Thoracic aorta (tissue), 2 donors: Measurements from ENCODE around the gene TEAD3. TPM values are rescaled to one million over a fixed set of nuclear protein-coding genes. Genes with fewer than 3 reads are reported as not detected.

Experiments
- ATAC-seq: fragments of 150-250 bp; one replicate; pipeline ENCODE4 v1.8.0; 2017; ENCODE audit warnings: low read depth; ENCODE audit not compliant: insufficient number of reproducible peaks, low FRiP score
- DNase-seq: peaks from one replicate; pipeline ENCODE4 v3.0.0-alpha.2; 2020; ENCODE audit warnings: low spot score
- H3K27ac ChIP-seq, 2 donors: fragments of 200-600 bp; sonication (generic); 1 replicate in 1 of 2; 2 replicates in 1 of 2; pipeline ENCODE4 v1.5.1; 2016; ENCODE audit warnings: mild to moderate bottlenecking in 2 of 2, moderate library complexity in 2 of 2
- H3K27me3 ChIP-seq: fragments of 200-600 bp; sonication (generic); replicated peaks from 2 replicates; pipeline ENCODE4 v1.6.0; 2016; ENCODE audit warnings: mild to moderate bottlenecking; ENCODE audit not compliant: insufficient read depth
- H3K36me3 ChIP-seq: fragments of 200-600 bp; sonication (generic); one replicate; pipeline ENCODE4 v1.5.1; 2016
- H3K4me1 ChIP-seq, 2 donors: fragments of 200-600 bp; sonication (generic); 1 replicate in 1 of 2; 2 replicates in 1 of 2; pipeline versions ENCODE4 v1.5.1 to v1.6.0; 2016; ENCODE audit warnings: low read depth in 2 of 2, mild to moderate bottlenecking in 1 of 2; ENCODE audit not compliant: control insufficient read depth in 1 of 2
- H3K4me3 ChIP-seq: fragments of 200-600 bp; sonication (generic); 2 replicates; pipeline ENCODE4 v1.5.1; 2016; ENCODE audit warnings: mild to moderate bottlenecking
- H3K9me3 ChIP-seq: fragments of 200-600 bp; sonication (generic); 2 replicates; pipeline ENCODE4 v1.5.1; 2016
- total RNA-seq, 2 donors: library from RNA; depleted of rRNA; stranded (reverse); fragments of >200 nt; gene quantifications; one replicate each; pipeline versions ENCODE4 v1.1.0 to v1.2.3, GENCODE V29; 2016
- TF ChIP-seq, protein P1 (sequence below): fragments of 200-600 bp; sonication (generic); IDR thresholded peaks from one replicate; pipeline ENCODE4 v1.5.1; 2019; ENCODE audit warnings: antibody characterized with exemption

TEAD3 gene
- total RNA-seq, 2 donors from 2014 or later: 50.8 to 68.3 TPM

DNA sequence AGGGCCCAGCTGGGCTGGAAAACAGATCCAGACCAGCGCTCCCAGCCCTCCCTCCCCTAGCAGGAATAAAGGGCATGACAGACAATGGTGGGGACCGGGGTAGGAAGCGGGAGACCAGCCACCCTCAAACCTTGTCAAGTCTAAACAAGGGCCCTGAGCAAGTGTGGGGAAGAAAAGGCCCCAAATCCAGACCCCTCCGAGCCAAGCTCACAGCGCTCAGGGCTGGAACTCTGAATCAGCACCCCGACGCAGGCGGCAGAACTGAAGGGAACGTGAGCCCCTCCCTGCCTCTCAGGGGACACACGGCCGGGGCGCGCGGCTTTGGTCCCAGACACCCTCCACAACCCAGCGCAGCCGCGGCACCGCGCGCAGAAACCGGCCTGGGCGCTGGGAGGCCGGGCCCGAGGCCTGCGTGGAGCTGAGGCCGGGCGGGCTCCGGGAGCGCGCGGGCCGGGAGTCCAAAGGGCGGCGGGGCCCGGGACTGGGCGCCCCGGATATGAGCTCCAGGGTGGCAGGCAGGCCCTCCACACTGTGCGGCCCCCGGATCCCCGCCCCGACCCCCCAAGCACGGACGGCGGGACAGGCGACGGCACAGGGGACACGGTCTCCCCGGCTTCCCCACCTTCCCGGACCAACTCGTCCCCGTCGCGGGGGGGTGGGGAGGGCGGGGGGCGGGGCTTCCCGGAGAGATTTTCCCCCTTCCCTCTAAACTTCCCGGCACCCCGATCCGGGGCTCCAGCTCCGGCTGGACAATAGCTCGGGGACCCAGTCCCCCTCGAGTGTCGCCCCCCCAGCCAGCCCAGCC, 641 bp downstream of the TEAD3 start:
- Histone ChIP-seq H3K9me3 (no peaks in the 10 kb centered on the region), H3K27me3 (no peaks in the 10 kb centered on the region), H3K27ac (peak overlapping the region; percentile 98 to 99), H3K36me3 (no peaks in the 10 kb centered on the region), H3K4me3 (peak overlapping the region; percentile 95), H3K4me1 (peaks cover 30 to 55% of the 10 kb centered on the region in 2 donors)
- no peak for DNase-seq
- TF ChIP-seq, protein P1, sequence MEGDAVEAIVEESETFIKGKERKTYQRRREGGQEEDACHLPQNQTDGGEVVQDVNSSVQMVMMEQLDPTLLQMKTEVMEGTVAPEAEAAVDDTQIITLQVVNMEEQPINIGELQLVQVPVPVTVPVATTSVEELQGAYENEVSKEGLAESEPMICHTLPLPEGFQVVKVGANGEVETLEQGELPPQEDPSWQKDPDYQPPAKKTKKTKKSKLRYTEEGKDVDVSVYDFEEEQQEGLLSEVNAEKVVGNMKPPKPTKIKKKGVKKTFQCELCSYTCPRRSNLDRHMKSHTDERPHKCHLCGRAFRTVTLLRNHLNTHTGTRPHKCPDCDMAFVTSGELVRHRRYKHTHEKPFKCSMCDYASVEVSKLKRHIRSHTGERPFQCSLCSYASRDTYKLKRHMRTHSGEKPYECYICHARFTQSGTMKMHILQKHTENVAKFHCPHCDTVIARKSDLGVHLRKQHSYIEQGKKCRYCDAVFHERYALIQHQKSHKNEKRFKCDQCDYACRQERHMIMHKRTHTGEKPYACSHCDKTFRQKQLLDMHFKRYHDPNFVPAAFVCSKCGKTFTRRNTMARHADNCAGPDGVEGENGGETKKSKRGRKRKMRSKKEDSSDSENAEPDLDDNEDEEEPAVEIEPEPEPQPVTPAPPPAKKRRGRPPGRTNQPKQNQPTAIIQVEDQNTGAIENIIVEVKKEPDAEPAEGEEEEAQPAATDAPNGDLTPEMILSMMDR: no peak
- peak; percentile 13 for ATAC-seq

DNA sequence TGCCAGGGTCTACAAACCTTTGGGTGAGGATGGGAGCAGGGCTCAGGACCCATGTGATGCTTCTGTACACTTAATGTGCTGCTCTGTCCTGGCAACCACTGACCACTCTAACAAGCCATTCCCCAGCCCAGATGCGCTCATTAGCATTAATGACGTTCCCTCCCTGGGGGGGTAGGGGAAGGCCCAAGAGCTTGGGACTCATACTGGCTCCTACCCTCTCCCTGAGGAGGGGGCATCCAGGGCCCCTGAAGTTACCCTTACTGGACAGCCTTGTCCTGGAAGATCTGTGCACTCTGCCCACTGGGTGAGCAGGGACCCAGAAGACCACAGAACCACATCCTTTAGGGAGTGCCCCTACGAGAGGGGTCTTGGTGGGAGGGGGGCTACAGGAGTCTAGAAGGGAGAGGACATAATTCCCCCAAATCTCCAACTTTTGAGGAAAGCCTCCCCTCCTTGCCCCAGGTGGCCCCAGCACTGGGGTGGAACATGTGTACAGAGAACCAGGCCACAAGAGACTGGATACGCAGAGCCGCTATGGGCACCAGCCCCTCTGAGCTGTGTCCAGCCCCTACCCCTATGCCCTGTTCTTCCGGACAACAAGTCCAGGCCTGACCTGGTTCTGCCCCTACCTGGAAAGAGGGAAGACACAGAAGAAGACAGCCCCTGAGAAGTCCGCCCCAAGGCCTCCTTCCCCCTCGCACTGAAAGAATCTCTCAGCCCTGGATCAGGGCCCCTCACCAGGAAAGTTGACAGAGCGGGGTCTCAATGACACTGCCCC, 1.4 kb downstream of the TEAD3 start:
- Histone ChIP-seq H3K36me3 (no peaks in the 10 kb centered on the region), H3K4me3 (peak overlapping the region; percentile 95), H3K9me3 (no peaks in the 10 kb centered on the region), H3K27me3 (no peaks in the 10 kb centered on the region), H3K27ac (peak overlapping the region; percentile 98 to 99), H3K4me1 (peaks cover 38 to 63% of the 10 kb centered on the region in 2 donors)
- TF ChIP-seq, protein P1: no peak
- ATAC-seq (no peak), DNase-seq (no peak)

DNA sequence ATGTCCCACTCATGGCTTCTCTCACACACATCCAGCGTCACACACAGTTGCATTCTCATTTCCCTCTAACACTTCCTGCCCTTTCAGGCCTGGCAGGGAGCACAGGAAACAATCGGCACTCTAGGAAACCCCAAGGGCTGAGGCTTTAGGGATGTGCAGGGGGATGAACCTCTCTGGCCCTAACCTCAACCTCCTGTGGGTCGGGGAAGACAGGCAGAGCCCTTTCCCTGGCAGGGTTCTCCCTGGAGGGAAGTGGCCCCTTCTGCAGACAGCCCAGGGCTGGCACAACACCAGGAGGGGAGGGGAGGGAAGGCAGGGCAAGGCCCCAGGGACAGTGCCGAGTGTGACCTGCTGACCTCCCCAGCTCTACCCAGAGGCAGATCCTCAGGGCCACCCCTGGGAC, 2.7 kb downstream of the TEAD3 start:
- ATAC-seq (no peak), DNase-seq (no peak)
- H3K9me3 ChIP-seq: no peaks in the 10 kb centered on the region
- H3K27ac ChIP-seq: peak overlapping the region; percentile 96 to 99
- peak overlapping the region; percentile 95 for H3K4me3 ChIP-seq
- no peaks in the 10 kb centered on the region for H3K27me3 ChIP-seq
- H3K36me3 ChIP-seq: no peaks in the 10 kb centered on the region
- TF ChIP-seq, protein P1: no peak
- peaks cover 47 to 76% of the 10 kb centered on the region in 2 donors for H3K4me1 ChIP-seq

DNA sequence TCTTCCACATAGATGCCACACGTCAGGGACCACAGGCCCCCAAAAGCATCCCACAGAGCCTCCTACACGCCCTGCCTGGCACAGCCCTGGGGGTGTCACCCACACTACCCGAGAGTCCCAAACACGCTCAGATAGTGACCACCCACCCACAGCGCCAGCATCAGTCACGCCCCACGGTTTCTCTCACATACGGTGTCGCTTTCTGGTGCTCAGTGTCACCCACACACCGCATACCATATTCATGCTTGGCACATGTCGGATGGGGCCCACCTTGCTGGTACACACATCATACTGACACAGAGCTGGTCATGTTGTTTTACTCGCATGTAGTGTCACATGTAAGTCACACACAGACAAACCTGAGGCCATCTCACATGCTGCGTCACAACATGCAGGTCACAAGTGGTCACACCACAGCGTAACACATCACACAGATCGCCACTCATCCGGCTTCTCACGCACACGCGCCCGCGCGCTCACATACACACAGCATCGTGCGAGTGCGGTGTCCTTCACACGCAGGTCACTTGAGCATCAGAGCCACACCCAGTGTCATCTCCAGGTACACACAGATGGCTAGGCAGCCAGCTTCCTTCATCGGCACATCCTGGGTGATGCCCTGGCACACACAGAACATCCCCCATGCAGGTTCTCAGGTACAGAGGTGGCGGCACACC, 3.4 kb downstream of the TEAD3 start:
- DNase-seq (no peak), ATAC-seq (no peak)
- Histone ChIP-seq H3K27me3 (no peaks in the 10 kb centered on the region), H3K4me1 (peaks cover 51 to 79% of the 10 kb centered on the region in 2 donors), H3K36me3 (no peaks in the 10 kb centered on the region), H3K4me3 (peak overlapping the region; percentile 95), H3K27ac (peak overlapping the region; percentile 96 to 99), H3K9me3 (no peaks in the 10 kb centered on the region)
- TF ChIP-seq, protein P1: no peak

DNA sequence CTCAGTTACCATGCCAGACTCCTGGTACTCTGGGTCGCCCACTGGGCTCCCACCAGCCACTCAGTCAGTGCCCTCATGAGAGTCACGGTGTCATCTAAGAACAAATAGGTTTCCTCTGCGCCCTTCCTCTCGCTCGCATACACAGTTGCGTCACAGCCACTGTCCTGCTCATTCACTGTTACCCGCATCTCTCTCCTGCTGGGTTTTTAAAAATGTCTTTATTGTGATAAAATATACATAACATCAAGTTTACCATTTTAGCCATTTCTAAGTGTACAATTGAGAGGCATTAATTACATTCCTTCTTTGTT, 4.0 kb downstream of the TEAD3 start:
- DNase-seq (no peak), ATAC-seq (no peak)
- TF ChIP-seq, protein P1: no peak
- Histone ChIP-seq H3K27ac (peak overlapping the region; percentile 96 to 99), H3K36me3 (no peaks in the 10 kb centered on the region), H3K4me3 (no peak overlapping the region), H3K27me3 (no peaks in the 10 kb centered on the region), H3K4me1 (peaks cover 55 to 79% of the 10 kb centered on the region in 2 donors), H3K9me3 (no peaks in the 10 kb centered on the region)
